SK-N-MC (cell line): ENCODE results near the gene CLEC19A.

Experiments used
- EZH2 ChIP-seq: fragments of 200-600 bp; sonication (generic); IDR thresholded peaks from one replicate; pipeline ENCODE4 v1.6.1; 2017; ENCODE audit warnings: antibody characterized with exemption
- FOXP2 ChIP-seq: optimal IDR thresholded peaks from 2 replicates; pipeline ENCODE3; 2011; ENCODE audit warnings: mild to moderate bottlenecking, moderate library complexity; ENCODE audit not compliant: insufficient read depth; ENCODE audit errors: extremely low read length, control extremely low read depth
- POLR2AphosphoS5 ChIP-seq: IDR thresholded peaks from 2 replicates; pipeline ENCODE4 v1.6.1; 2012; ENCODE audit warnings: mild to moderate bottlenecking, low read depth, low read length, borderline replicate concordance

DNA sequence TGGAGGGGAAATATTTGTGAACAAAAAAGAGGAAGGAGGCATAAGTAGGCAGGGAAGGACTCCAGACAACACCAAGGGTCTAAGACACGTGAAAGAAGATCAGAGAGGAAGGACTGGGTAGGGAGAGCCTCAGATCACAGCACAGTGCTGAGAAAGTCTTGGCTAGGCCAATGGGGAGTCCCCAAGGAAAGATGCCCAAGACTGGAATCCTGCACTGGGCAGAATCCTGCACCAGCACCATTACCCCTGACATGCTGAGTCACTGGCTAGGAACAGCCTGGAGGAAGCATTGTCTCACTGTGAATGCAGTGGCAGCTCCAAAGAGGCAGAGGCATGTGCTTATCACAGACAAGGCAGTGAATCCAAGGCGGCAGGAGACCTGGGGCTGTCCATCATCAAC lies 19.2 kb downstream of the CLEC19A start:
- TF ChIP-seq POLR2AphosphoS5 = no peak
- TF ChIP-seq EZH2 = no peak
- no peak for TF ChIP-seq FOXP2
